NCI-H1436 treated with DMSO at 0.1 percent for 48 hours (cell line): ENCODE measurements around the gene FAM107B.
"Not testable (repeated sequence)": the region's sequence is repeated elsewhere in the genome, so short reads cannot be mapped to it uniquely, and the experiment has no call there.

Experiments
- DNase-seq: peaks from one replicate; lab custom pipeline; 2025; lab: John Stamatoyannopoulos, UW

FAM107B gene

DNA sequence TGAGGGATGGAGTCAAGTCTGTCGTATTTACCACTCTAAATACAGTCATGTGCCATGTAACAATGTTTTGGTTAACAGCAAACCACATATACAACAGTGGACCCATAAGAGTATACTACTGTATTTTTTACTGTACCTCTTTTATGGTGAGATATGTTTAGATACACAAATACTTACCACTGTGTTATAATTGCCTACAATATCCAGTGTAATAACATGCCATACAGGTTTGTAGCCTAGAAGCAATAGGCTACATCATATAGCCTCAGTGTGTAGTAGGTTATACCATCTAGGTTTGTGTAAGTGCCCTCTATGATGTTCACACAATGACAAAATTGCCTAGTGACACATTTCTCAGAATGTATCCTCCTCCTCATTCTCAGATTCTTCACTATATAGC, 110.4 kb downstream of the FAM107B start:
- no peak for DNase-seq

DNA sequence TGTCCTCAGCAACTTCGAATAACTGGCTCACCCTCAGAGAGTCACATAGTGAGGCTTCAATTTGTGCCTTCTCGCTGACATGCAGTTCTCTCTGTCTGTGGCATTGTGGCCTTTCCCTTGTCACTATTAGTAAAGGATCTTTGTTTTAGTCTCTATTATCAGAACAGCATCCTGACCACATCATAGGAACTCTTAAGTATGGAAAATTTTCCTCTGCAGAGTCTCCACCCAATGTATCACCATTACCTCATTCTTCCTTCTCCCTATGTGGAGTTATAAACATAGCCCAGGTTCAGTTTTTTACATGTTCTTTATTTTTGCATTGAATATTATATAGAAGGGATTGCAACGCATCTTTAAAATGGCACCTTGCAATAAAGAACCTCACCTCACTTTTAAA, 112.9 kb downstream of the FAM107B start:
- DNase-seq = no peak

DNA sequence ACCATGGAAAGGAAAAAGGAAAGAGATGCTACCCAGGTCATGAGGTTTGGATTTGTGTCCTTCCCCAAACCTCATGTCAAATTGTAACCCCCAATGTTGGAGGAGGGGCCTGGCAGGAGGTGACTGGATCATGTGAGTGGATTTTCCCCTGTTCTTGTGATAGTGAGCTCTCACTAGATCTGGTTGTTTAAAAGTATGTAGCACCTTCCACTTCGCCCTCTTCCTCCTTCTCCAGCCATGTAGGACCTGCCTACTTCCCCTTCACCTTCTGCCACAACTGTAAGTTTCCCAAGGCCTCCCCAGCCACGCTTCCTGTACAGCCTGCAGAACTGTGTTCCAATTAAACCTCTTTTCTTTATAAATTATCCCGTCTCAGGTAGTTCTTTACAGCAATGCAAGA, 113.9 kb downstream of the FAM107B start:
- DNase-seq = no peak

DNA sequence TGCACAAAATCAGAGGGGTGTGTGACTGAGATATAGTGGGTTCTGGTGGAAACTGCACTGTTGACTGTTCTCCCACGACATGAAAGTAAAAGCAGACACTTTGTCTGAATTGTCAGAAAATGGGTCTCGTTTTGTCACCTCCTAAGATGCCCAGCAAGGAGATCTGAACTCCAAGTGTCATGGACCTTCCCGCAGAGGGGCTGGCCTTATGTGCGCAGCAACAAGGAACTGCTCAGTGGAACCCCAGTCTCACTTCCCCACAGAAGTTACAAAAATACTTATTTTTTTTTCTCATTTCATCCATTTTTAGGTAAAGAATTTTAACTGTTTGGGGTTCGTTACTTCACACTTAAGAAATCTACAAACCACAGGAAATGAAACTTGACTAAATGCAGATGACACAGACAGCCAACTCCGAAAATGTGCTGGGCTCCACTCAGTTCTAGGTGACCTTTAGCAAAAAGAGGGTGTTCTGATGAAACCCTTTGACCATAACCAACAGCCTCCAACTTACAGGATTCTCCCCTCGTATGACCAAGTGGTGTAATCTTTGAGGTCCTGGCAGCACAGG, 115.0 kb downstream of the FAM107B start:
- no peak for DNase-seq

DNA sequence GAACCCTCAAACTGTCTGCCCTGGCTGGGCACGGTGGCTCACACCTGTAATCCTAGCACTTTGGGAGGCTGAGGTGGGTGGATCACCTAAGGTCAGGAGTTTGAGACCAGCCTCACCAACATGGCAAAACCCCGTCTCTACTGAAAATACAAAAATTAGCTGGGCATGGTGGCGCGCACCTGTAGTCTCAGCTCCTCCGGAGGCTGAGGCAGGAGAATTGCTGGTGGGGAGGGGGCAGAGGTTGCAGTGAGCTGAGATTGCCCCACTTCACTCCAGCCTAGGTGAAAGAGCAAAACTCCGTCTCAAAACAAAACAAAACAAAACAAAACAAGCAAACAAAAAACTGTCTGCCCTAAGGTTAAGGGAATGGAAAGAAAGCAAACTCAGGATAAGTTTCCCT, 115.6 kb downstream of the FAM107B start:
- not testable (repeated sequence) for DNase-seq

DNA sequence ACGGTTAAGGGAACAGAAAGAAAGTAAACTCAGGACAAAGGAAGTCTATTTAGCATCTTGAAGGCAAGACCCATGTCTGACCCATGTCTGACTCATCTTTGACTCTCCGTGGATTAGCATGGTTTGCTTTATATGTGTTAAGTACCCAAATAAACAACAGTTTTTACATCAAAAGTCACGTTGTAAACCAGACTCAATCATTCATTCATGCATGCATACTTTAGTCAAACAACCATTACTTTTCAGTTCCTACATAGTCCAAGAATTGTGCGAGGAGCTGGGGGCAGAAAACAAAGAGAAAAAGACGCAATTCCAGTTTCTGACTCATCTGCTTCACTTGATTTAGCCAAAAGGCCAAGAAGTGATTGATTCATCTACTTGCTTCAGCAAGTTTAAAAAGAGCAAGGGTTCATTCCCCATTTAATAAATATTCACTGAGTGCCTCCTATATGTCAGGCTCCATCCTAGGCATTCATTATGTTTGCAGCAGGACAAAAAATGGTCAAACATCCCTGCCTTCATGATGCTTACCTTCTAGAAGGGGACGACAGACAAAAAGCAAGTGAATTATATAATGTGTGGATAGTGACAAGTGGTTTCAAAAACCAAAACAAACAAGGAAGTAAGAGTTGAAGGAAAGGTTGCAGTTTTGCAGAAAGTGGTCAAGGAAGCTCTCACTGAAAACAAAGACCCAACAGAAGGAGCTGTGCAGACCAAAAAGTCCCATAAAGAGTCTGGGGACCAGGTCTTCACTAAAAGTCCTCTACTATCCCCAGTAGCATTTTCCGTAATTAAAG, 116.2 kb downstream of the FAM107B start:
- no peak for DNase-seq

DNA sequence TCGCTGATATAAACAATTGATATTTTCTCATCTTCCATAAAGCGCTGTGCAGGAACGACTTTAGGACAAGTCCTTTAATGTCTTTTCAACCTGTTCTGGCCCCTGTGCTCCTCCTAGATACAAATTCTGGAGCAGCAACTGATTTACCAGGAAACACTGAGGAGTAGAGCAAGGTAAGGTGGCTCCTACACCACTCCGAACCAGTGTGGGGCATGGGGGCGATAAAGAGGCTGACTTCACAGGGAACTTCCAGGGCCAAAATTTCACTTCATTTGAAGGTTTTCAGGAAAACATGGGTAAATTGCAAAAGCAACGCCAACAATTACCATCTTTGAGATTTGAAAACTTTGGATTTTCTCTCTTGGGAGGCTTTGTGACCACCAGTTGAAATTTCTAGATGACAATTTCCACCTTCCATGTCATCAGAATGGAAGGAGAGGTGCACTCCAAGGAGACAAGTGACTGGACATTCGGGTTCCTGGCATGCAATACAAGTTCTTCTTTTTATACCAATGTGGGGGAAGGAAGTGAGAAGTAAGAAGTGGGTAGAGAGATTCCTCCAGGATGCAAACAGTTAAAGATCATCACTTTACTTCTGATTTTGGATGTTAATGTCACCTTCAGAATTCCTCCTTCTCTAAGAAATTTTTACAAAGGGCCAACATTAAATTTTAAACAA, 118.5 kb downstream of the FAM107B start:
- no peak for DNase-seq

DNA sequence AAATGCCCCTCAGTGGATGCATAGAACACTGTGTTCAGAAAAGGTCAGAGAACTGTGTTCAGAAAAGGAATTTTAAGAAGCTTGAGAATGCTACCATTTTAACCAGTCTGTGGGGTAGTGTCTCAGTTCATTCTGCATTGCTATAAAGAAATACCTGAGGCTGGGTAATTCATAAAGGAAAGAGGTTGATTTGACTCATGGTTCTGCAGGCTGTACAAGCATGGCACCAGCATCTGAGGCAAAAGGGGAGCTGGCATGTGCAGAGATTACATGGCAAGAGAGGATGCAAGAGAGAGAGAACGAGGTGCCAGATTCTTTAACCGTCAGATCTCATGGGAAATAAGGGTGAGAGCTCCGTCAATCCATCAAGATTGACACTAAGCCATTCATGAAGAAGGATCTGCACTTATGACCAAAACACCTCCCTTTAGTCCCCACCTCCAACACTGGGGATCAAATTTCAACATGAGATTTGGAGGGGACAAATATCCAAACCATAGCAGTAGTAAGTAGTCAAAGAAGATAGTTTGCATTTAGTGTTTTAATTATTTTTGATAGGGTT, 119.8 kb downstream of the FAM107B start:
- no peak for DNase-seq

DNA sequence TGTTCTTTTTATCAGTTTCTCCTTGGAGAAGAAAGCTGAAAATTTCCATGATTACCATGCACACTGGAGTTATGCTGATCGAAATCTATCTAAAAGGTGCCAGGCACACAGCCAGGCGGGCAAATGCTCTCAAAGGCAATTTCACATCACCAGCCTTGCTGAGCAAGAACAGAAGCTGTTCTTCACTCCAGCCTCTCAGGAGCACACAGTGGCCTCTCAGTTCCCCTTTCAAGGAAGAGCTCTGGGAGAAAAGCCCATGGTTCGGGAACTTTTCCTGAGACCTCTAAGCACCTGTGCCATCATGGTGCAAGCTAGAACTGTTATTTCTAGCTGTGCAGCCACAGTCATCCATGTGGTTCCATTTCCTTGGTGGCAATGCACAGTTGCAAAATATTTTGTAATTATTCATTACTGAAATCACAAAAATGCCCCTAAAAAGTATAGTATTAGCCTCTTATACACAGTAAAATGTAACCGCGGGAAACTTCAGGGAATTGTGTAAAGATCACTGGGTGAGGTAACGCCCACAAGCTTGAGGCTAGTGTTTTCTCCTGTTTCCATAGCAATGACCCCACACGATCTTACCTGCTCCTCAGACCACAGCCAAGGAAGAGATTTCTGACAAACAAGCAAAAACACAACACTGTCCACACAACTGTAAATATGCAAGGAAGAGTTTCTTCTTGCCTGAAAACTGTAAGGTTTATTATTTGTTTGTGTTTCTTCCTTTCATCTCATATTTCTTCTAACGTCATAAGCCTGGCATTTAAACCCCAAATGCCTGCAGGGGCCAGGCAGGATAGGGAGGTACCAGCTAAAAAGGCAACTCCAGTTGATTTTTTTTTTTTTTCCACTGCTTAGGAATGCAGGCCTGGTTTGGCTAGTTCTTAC, 121.2 kb downstream of the FAM107B start:
- no peak for DNase-seq

DNA sequence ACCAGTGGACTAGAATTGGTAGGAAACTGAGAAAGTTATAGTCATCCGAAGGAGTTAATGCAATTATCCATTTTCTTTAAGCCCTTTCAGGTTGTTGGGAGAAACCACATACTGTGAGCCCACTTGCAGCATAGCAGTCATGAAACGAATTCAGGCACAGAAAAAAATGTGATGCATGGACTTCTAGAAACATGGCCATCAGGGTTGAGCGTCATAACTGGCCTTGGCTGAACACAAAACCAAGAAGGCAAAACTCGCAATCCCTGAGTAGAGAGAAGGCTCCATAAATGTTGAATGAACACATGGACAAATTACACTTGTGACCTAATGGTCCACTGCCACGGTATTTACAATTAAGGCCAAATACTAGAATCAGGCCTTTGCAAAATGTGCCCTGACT, 121.9 kb downstream of the FAM107B start:
- DNase-seq = no peak

DNA sequence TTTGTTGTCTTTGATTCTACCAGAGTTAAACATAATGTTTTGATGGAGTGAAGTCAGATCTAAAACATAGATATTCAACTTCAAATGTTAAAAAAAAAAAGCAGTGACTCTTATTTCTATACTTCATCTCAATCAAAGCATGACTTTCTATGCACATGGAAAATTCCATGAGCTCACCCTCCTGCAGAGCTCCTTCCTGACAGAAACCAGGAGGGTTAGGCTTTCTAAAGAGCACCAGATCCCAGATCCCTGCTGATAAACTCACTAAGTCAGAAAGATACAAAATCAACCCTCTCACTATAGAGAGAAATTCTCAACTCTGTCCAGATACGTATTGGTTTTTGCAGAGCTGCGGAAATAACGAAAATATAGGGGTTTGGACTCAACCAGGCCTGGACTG, 122.6 kb downstream of the FAM107B start:
- DNase-seq = no peak

DNA sequence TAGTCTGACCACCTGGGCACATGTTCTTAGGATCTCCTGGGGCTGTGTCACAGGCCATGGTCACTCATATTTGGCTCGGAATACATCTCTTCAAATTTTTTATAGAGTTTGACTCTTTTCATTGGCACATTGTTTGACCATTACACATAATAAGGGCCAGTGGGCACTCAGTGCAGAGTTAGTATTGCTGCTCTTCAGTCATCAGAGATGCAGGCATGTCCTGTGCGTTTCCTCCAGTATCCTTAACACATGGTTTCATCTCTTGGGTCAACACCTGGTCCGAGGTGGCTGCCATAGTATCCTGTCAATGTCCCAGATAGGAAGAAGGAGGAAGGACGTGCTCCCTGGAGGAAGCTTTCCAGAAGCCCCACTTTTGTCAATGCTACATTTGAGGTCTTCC, 125.0 kb downstream of the FAM107B start:
- DNase-seq = no peak

DNA sequence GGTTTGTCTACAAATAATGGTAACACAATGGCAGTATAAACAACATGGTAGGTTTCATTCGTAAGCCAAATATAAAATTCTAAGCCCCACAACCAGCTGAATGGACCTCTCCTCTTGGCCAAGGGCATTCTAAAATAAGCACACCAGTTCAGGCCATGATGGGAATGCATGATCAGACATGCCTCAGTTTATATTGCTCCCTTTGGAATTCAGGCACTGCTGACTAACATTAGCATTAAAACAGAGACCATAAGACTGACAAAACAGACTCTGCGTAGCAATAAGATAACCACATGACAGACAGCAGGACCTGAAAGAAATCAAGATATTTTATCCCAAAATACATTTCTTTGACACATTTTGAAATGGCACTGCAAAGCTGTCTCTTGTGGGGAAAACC, 125.8 kb downstream of the FAM107B start:
- DNase-seq = no peak

DNA sequence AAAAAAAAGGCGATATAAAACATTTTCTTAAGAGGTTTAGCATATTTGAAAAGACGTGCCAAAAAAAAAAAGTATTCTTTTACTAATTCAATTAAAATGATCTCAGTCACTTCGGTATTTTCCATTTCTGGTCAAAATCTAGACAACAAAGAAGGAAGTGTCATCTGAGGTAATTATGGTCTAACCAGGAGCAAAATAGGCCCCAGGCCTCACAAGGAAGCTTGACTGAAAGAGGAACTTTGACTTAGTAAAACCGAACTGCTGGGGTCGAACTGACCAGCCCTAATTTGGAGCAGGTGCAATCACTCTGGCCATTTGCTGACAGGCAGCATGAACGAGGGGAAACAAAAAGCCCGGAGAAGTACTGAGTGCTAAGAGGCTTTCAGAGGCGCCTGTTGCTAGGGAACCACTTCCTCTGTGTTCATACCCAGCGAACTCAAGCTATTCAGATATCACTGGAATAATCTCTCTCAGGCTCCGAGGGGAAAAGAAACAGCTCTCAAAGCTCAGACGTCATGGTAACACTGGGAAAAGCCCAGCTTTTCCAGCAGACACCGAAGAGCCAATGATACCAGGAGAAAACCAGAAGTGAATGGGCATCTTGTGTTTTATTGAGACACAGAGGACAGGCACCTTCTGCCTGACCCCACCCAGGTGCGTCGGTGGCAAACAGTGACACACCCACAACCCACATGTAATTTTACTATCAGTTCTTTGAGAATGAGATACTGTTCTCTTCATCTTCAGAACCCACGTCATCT, 126.5 kb downstream of the FAM107B start:
- peak; percentile 91 for DNase-seq

DNA sequence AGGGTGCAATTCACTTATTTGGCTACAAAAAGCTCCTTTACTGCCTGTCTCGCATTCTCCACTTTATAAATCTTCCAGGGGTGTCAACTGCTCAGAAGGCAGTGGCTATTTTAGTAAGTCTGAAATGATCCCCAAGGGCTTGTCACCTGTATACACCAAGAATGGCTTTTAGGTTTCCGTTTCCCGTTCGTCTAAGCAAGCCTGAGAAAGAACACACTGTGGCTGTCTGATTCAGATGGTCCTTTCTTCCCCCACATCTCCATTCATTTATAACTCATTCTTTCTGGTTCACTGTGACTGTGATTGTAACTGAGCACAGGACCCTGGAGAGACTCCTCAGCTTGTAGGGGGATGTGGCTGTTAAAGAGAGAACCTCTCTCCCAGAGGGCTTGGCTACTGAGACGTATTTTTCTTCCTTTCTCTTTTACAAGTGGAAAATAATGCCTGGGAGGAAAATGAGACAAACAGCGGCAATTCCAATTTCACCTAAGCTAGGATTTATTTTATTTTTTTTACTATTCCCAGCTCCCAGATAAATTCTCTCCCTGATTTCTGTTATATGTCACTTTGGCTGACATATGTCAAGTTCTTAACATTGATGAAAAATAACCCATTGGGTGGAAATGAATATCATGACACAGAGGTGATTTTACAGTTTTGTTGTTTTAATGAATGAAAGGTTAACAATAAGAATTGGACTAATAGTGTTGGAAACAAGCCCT, 129.3 kb downstream of the FAM107B start:
- DNase-seq = no peak

DNA sequence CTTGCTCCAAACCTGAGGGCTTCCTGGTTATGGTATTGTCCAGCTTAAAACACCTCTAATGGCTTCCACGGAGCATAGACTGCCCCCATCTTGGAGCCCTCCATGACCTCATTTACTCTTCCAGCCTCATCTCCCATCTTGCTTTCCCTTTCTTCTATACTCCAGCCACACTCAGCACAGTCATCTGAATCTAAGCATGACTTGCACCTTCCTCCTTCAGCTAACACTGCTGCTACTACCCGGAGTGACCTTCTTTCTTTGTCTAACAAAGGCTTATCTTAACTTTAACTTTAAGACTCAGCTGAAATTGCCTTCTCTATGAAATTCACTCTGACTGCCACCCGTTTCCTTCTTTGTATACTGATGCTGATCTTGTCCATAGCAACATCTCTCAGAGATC, 135.1 kb downstream of the FAM107B start:
- DNase-seq = no peak

DNA sequence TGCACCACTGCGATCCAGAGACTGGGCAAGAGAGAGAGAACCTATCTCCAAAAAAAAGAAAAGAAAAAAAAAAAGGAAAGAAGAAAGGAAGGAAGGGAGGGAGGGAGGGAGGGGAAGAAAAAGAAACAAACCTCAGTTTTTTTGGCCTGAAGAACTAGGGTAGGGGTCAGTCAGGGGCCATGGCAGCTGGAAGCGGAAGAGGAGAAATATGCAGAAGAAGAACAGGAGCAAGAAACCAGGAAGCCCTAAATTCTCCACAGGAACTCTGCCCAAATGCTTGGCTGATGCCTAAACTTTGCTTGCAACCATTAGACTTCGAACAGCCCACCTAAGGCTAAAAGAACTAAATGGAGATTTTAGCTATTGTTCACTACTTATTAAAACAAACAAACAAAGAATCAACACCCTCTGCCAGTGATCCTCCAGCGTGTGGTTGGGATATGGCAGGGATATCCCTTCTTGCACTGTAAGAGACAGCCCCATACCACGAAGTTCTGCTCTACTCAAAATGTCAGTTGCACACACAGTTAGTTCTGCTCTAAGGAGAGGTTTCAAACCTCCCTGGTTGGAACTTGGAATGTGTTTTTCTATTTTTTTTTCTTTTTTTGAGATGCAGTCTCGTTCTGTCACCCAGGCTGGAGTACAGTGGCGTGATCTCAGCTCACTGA, 139.5 kb downstream of the FAM107B start:
- DNase-seq = no peak

DNA sequence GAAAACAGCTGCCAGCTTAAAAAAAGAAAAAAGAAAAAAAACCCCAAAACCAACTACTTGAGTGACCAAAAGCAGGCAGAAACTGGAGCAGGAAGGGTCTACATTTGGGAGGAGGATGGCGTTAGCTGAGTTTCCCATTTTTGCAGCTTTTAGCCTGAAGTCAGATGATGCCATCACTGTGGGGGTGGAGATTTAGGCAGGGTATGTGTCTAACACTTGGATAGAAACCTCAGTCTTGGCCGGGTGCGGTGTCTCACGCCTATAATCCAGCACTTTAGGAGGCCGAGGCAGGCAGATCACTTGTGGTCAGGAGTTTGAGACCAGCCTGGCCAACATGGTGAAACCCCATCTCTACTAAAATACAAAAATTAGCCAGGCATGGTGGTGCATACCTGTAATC, 140.1 kb downstream of the FAM107B start:
- not testable (repeated sequence) for DNase-seq

DNA sequence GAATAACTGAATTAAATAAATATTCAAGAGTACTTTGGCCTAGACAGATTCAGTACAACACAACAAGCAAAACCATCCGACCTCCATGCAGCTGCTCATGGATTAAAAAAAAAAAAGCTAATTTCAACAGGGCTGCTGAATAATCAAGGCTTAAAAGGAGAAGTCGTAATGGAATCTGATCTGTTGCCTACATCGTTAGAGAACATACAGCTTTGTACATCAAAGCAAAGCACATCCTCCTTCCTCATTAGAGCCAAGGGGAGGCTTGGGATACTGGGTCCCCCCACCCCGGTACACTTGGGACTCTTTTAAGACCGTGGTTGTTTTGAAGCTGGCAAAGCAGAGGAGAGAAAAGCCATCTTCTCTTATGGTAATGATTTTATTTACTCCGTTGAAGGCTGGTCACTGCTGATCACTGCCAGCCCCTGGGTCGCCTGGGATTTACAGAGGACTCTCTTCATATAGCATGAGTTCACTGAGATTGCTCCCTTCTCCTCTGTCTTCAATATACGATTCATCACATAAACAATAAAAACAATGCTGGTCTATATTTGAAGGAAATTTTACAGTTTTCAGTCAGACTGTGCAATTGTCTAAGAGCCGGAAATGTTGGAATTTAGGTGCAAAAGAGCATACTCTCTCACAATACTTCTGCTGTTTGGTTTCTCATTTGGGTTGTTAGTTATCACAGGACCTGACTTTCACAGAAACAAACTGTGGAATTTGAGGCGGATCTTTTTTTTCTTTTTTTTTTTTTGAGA, 148.8 kb downstream of the FAM107B start:
- DNase-seq = no peak
